ENCODE results near the gene FIGNL2.

DNA sequence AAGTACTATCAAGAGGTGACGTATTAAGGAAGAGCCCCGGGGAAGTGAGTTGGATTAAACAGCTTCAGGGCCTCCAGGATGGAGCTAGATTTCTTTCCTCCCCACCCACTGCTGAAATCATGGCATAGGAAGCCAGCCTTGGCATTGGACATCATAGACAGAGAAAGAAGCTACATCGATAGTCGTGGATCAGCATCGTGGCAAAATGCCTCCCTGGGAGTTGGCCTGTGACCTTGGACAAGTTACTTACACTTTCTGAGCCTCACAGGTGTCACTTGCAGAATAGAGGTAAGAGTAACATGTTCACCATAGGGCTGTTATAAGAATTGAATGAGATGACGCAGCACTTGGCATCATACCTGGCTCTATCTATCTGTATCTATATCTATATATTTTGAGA is 45.3 kb upstream of the FIGNL2 start:
- no peak for TF ChIP-seq CTCF (IDR thresholded peaks at IDR 0.05)
- no peak for TF ChIP-seq POLR2A (IDR thresholded peaks at IDR 0.05)
- no peak for TF ChIP-seq POLR2AphosphoS5 (IDR thresholded peaks at IDR 0.05)

Data from breast epithelium (tissue), 3 donors.